Measurements from ENCODE around the gene LUC7L2.

Gene LUC7L2

DNA sequence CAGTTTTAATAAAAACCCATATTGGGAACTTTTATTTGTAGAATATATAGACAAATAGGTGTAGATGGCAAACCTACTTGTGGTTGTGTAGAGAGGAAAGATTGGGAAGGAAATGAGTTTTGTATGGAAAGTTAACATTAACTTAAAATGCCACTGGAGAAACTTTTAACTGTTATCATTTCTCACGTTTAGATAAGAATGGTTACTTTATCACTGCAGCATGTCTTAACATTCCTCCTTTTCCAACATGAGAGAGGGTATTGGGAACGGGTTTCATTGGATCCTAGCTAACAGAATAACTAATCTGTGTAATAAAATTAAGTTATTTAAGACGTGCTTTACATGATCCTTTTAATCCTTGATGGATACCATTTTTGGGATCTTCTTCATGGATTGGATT lies 1.8 kb downstream of the LUC7L2 start:
- Histone ChIP-seq H3K4me3 (peak overlapping the region; percentile 61 to 95 (median 84)), H4K20me1 (peaks cover 33 to 62% (median 56%) of the 10 kb centered on the region in 11 experiments), H3K9me3 (replicated peaks in 1 of 11) (no peaks in the 10 kb centered on the region), H3K4me2 (peak overlapping the region; percentile 52 to 89 (median 79)), H3K27me3 (no peaks in the 10 kb centered on the region), H3K27ac (peak overlapping the region; percentile 95 to 100 (median 99)), H3K9ac (peak overlapping the region; percentile 96 to 99 (median 98)), H3K4me1 (peaks cover 32 to 51% (median 45%) of the 10 kb centered on the region in 10 experiments), H3K36me3 (peaks cover 34 to 46% (median 43%) of the 10 kb centered on the region in 11 experiments)
- TF ChIP-seq Cebpa-rat (IDR thresholded peaks at IDR 0.05): no peak

DNA sequence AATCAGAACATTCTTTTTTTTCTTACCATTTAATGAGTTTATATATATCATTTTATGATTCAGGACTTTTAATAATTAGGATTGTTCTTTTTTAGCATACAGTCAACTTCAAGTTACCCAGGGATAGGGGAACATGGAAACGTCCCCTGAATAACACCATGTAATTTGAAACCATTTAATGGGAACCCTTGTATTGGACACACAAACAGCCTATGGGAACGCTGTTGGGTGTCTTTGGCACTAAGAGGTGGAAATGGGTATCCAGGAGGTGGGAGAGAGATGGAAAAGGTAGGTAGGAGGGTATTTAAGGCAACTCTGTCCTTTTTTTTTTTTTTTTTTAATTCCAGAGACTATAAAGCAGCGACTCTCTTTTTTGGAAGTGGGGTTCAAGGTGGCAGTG lies 2.6 kb downstream of the LUC7L2 start:
- H3K9ac ChIP-seq: peak overlapping the region in 8 of 11 experiments; percentile 4 to 98 (median 16); a peak in 6 of 22 replicates
- H4K20me1 ChIP-seq: peaks cover 40 to 69% (median 64%) of the 10 kb centered on the region in 11 experiments
- 0 out of 22 replicates have a peak overlapping the region, but pooled peaks of 1 of the 11 experiments have one; percentile 8 for H3K27ac ChIP-seq
- H3K36me3 ChIP-seq: peaks cover 37 to 53% (median 49%) of the 10 kb centered on the region in 11 experiments
- no peaks in the 10 kb centered on the region for H3K9me3 ChIP-seq (replicated peaks in 1 of 11)
- no peaks in the 10 kb centered on the region for H3K27me3 ChIP-seq
- H3K4me1 ChIP-seq: peaks cover 31 to 53% (median 50%) of the 10 kb centered on the region in 10 experiments
- TF ChIP-seq Cebpa-rat (IDR thresholded peaks at IDR 0.05): no peak
- H3K4me3 ChIP-seq: peak overlapping the region in 5 of 10 experiments; percentile 39 to 87 (median 78); a peak in 6 of 20 replicates
- peak overlapping the region; percentile 52 to 89 (median 79) for H3K4me2 ChIP-seq

DNA sequence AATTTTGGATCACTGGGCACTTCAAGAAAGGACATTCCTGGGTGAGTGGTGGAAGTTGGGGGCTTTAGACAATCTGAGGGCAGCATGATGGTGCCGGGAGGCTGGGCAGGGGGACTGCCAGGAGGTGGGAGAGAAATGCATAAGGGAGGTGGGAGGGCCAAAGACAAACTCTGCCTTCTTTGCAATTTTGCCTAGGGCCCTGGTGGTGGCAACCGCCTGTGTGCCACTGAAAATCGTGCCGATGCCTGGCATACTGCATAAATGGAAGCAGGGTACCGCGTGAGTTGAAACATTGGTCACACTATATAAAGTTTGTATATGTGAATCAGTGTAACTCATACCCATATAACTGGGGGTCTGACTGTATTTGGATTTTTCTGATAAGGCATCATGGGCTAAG lies 3.3 kb downstream of the LUC7L2 start:
- H4K20me1 ChIP-seq: peaks cover 46 to 76% (median 71%) of the 10 kb centered on the region in 11 experiments
- no peaks in the 10 kb centered on the region for H3K9me3 ChIP-seq (replicated peaks in 1 of 11)
- no peak for TF ChIP-seq Cebpa-rat (IDR thresholded peaks at IDR 0.05)
- no peak overlapping the region; a peak in 2 of 20 replicates for H3K4me3 ChIP-seq
- H3K27me3 ChIP-seq: no peaks in the 10 kb centered on the region
- peak overlapping the region; percentile 52 to 89 (median 79); a peak in 20 of 22 replicates for H3K4me2 ChIP-seq
- peaks cover 43 to 58% (median 56%) of the 10 kb centered on the region in 11 experiments for H3K36me3 ChIP-seq
- peaks cover 27 to 55% (median 50%) of the 10 kb centered on the region in 10 experiments for H3K4me1 ChIP-seq
- H3K27ac ChIP-seq: 0 out of 22 replicates have a peak overlapping the region, but pooled peaks of 1 of the 11 experiments have one; percentile 8
- peak overlapping the region in 5 of 11 experiments; percentile 4 to 98 (median 22); a peak in 4 of 22 replicates for H3K9ac ChIP-seq

DNA sequence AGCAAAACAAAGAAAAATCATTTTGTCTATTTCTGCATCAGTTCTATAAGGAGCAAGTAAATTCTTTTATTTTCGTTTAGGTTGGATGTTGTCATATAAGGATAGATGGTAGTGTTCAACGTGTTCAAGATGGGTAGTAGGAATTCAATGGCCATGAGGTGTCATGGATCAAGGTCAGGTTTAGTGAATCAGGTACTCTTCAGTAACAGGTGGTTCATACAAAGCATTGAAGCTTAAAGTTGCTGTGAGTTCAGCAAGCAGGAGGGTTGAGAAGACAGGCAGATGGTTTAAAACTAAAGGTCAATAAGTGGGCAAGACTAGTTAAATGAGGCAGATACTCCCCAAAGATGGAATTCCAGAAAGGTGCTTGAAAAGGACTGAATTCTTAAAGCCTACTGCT lies 5.6 kb downstream of the LUC7L2 start:
- H3K4me2 ChIP-seq: peak overlapping the region in 3 of 11 experiments; percentile 8 to 27 (median 23); a peak in 3 of 22 replicates
- H3K9ac ChIP-seq: no peak overlapping the region
- H3K27ac ChIP-seq: no peak overlapping the region
- H3K9me3 ChIP-seq (replicated peaks in 1 of 11): no peaks in the 10 kb centered on the region
- peaks cover 68 to 100% (median 94%) of the 10 kb centered on the region in 11 experiments for H4K20me1 ChIP-seq
- no peak for TF ChIP-seq Cebpa-rat (IDR thresholded peaks at IDR 0.05)
- H3K4me3 ChIP-seq: no peak overlapping the region
- peaks cover 25 to 63% (median 49%) of the 10 kb centered on the region in 10 experiments for H3K4me1 ChIP-seq
- H3K36me3 ChIP-seq: peaks cover 44 to 81% (median 70%) of the 10 kb centered on the region in 11 experiments
- no peaks in the 10 kb centered on the region for H3K27me3 ChIP-seq

DNA sequence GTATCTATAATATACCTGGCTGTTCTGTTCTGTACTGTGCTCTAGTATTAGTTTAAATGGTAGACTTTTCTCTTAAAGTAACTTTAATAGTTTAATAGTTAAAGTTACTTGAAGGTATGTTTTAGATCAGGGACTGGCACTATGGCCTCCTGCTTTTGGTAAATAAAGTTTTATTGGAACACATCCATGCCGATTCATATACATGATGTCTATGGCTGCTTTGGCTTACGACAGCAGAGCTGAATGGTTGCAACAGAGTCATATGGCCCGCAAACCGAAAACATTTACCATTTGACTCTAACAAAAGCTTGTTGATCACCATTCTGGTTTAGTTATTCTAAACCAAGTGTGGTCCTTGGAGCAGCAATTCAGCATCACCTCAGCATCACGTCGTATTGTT lies 6.7 kb downstream of the LUC7L2 start:
- Histone ChIP-seq H3K36me3 (peaks cover 53 to 90% (median 77%) of the 10 kb centered on the region in 11 experiments), H3K9ac (no peak overlapping the region), H3K27me3 (no peaks in the 10 kb centered on the region), H3K27ac (no peak overlapping the region), H4K20me1 (peaks cover 79 to 100% (median 100%) of the 10 kb centered on the region in 11 experiments), H3K4me1 (peaks cover 25 to 69% (median 47%) of the 10 kb centered on the region in 10 experiments), H3K4me3 (no peak overlapping the region), H3K9me3 (replicated peaks in 1 of 11) (no peaks in the 10 kb centered on the region), H3K4me2 (peak overlapping the region; percentile 3 to 39 (median 19); a peak in 13 of 22 replicates)
- no peak for TF ChIP-seq Cebpa-rat (IDR thresholded peaks at IDR 0.05)

DNA sequence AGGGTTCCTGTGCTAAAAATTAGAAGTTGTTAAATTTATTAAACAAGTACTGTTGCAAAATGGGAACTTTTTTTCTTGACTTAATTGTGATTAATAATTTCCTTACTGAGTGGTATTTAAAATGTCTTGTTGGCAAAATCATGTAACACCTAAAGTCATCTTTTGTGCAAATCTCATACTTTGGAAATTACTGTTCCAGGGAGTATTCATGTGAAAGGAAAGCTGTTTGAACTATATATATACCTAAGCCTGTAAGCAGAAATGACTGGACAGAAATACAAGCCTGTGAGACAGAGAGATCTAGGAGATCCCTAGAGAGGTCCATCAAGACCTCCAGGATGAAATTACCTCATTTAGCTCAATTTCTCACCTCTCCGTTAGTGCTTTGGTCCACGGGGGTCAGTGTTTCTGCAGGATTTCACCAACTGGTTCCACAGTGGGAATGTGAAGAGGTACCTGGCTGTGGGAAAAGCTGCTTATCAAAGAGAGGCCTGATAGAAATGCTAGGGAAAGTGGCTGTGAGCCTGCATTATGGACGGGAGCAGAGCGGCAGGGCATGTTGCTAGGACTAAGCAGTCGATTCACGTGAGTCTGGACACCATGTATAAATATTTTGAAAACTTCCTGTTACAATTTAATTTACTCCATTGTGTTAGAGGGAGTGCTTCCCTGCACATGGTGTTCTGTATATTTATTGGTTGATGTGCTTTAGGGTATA lies 7.9 kb downstream of the LUC7L2 start:
- TF ChIP-seq Cebpa-rat (IDR thresholded peaks at IDR 0.05): no peak
- Histone ChIP-seq H4K20me1 (peaks cover 86 to 100% (median 100%) of the 10 kb centered on the region in 11 experiments), H3K4me2 (peak overlapping the region in 1 of 11 experiments; percentile 11; a peak in 3 of 22 replicates), H3K9ac (no peak overlapping the region), H3K4me3 (no peak overlapping the region), H3K27ac (no peak overlapping the region), H3K9me3 (replicated peaks in 1 of 11) (no peaks in the 10 kb centered on the region), H3K27me3 (no peaks in the 10 kb centered on the region), H3K4me1 (peaks cover 16 to 57% (median 35%) of the 10 kb centered on the region in 10 experiments), H3K36me3 (peaks cover 57 to 93% (median 81%) of the 10 kb centered on the region in 11 experiments)

DNA sequence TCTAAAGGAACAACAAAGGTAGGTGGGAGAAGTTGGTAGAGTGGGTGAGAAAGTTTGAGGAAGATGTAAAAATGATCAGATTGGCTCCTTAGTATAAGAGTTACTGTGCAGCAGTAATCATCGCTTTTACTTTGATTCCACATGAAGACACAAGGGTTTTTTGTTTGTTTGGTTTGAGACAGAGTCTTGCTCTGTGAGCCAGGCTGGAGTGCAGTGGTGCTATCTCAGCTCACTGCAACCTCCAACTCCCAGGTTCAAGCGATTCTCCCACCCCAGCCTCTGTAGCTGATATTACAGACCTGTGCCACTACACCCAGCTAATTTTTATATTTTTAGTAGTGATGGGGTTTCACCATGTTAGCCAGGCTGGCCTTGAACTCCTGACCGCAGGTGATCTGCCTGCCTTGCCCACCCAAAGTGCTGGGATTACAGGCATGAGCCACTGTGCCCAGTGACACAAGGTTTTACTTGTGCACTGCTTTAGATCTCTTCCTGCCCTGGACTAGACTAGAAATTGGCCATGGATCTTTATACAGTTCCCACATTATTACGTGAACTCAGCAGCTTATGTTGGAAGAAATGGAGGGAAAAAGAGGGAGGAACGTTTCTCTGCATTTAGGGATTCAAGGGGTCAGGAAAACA lies 10.7 kb downstream of the LUC7L2 start:
- no peak overlapping the region for H3K27ac ChIP-seq
- peaks cover 8 to 47% (median 26%) of the 10 kb centered on the region in 10 experiments; a peak in 18 of 20 replicates for H3K4me1 ChIP-seq
- no peaks in the 10 kb centered on the region for H3K27me3 ChIP-seq
- no peak overlapping the region for H3K4me3 ChIP-seq
- peaks cover 48 to 91% (median 72%) of the 10 kb centered on the region in 11 experiments for H3K36me3 ChIP-seq
- no peak overlapping the region for H3K9ac ChIP-seq
- no peak for TF ChIP-seq Cebpa-rat (IDR thresholded peaks at IDR 0.05)
- no peak overlapping the region for H3K4me2 ChIP-seq
- H3K9me3 ChIP-seq (replicated peaks in 1 of 11): no peaks in the 10 kb centered on the region
- peaks cover 84 to 100% (median 100%) of the 10 kb centered on the region in 11 experiments for H4K20me1 ChIP-seq

DNA sequence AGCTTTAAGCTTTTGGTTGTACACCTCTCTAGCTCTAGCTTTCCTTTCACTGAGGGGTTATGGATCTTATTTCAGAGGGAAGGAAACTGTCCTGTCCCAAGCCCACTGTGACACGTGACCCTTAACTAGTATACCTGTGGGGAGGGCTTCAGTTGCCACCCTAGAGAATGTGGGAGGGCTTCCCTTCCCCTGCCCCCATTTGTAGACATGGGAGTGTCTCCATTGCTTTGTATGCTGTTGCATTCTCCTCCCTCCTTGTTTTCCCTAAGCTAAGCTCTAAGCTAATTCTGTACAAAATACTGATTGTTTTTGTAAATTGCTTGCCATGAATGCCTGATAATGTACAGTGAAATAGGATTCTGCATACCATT lies 11.2 kb downstream of the LUC7L2 start:
- Histone ChIP-seq H3K4me2 (no peak overlapping the region), H3K9ac (no peak overlapping the region), H3K9me3 (replicated peaks in 1 of 11) (no peaks in the 10 kb centered on the region), H3K27ac (no peak overlapping the region), H4K20me1 (peaks cover 84 to 100% (median 100%) of the 10 kb centered on the region in 11 experiments), H3K4me1 (peaks cover 4 to 42% (median 21%) of the 10 kb centered on the region in 10 experiments; a peak in 17 of 20 replicates), H3K4me3 (no peak overlapping the region), H3K36me3 (peaks cover 48 to 91% (median 72%) of the 10 kb centered on the region in 11 experiments), H3K27me3 (no peaks in the 10 kb centered on the region)
- TF ChIP-seq Cebpa-rat (IDR thresholded peaks at IDR 0.05): no peak

DNA sequence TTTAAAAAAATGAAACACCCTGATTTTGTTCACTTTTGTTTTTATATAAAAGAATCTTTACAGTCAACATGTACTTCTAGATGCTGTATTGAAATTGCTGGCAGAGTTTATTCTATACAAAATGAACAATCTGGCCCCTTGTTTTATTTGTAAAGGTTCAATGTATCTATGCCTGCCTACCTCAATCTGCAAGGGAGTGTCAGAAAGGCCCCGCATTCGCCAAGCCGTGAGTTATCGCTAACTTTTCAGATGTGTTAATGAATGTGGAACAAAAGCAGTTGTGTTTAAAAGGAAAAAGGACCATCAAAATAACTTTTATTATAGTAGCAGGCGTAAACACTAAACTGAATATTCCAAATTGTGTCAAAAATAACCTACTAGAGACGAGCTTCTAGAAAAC lies 14.6 kb downstream of the LUC7L2 start:
- H3K36me3 ChIP-seq: peaks cover 63 to 95% (median 80%) of the 10 kb centered on the region in 11 experiments

More for the DNA sequence above, 14.6 kb downstream of the LUC7L2 start:
- TF ChIP-seq Cebpa-rat (IDR thresholded peaks at IDR 0.05): no peak
- no peak overlapping the region for H3K27ac ChIP-seq
- peaks cover 73 to 100% (median 94%) of the 10 kb centered on the region in 11 experiments for H4K20me1 ChIP-seq
- H3K9me3 ChIP-seq (replicated peaks in 1 of 11): no peaks in the 10 kb centered on the region
- H3K4me3 ChIP-seq: no peak overlapping the region
- peaks cover 0 to 18% (median 0%) of the 10 kb centered on the region in 10 experiments; a peak in 4 of 20 replicates for H3K4me1 ChIP-seq
- no peak overlapping the region for H3K4me2 ChIP-seq
- H3K9ac ChIP-seq: 0 out of 22 replicates have a peak overlapping the region, but pooled peaks of 1 of the 11 experiments have one; percentile 10
- H3K27me3 ChIP-seq: no peaks in the 10 kb centered on the region
